ENCODE results near the gene SUPT20HL2. TPM values are rescaled to one million over a fixed set of nuclear protein-coding genes. Genes with fewer than 3 reads are reported as not detected.

The SUPT20HL2 gene
- total and polyA plus RNA-seq, 4 donors: not detected

- H3K9me3 ChIP-seq (ENCODE audit: control insufficient read depth in 4 of 4, low read length in 3 of 4): no peaks in the 10 kb centered on the region
- no peak overlapping the region for H3K4me3 ChIP-seq (ENCODE audit: low read depth in 1 of 3, low read length in 3 of 3)
- no peak overlapping the region for H3K27ac ChIP-seq (ENCODE audit: low read depth in 1 of 2, low read length in 2 of 2)
- H3K9ac ChIP-seq (ENCODE audit: low read depth in 1 of 2, low read length in 2 of 2): no peak overlapping the region
- WGBS: 92% methylated on average over 2 of the region's 2 CpGs
- no peaks in the 10 kb centered on the region for H3K4me1 ChIP-seq (ENCODE audit: control insufficient read depth in 4 of 4, insufficient read depth in 4 of 4, low read length in 3 of 4)
- H3K36me3 ChIP-seq (ENCODE audit: control insufficient read depth in 4 of 4, insufficient read depth in 3 of 4, low read depth in 1 of 4, low read length in 3 of 4): no peaks in the 10 kb centered on the region
- DNase-seq (ENCODE audit: low spot score): no peak
- H3K27me3 ChIP-seq (ENCODE audit: control insufficient read depth in 4 of 4, insufficient read depth in 4 of 4, low read length in 3 of 4): peaks cover 0 to 2% (median 0%) of the 10 kb centered on the region in 4 donors
- no peak for TF ChIP-seq ZBTB33 (IDR thresholded peaks at IDR 0.05)
- no peak for TF ChIP-seq SP1 (IDR thresholded peaks at IDR 0.05)
- no peak for TF ChIP-seq RAD21 (IDR thresholded peaks at IDR 0.05)
- no peak for TF ChIP-seq FOXA2 (IDR thresholded peaks at IDR 0.05)
- no peak for TF ChIP-seq HNF4G (IDR thresholded peaks at IDR 0.05)
- TF ChIP-seq HNF4A (conservative IDR thresholded peaks at IDR 0.05): no peak
Observed at GRCh38 chrX:24340501-24340900, 26.6 kb upstream of the SUPT20HL2 start.

GRCh38 chrX:24339911-24340310 is 26.0 kb upstream of the SUPT20HL2 start:
- TF ChIP-seq GABPA (IDR thresholded peaks at IDR 0.05 in 1 of 2, conservative IDR thresholded peaks at IDR 0.05 in 1 of 2) (no peak), HNF4G (IDR thresholded peaks at IDR 0.05) (no peak), ZBTB33 (IDR thresholded peaks at IDR 0.05) (no peak), MAX (IDR thresholded peaks at IDR 0.05) (no peak), RXRA (IDR thresholded peaks at IDR 0.05) (no peak), NR2F2 (IDR thresholded peaks at IDR 0.05) (no peak), RAD21 (IDR thresholded peaks at IDR 0.05) (no peak)

GRCh38 chrX:24335871-24336270 is 22.0 kb upstream of the SUPT20HL2 start:
- H3K27me3 ChIP-seq (ENCODE audit: control insufficient read depth in 4 of 4, insufficient read depth in 4 of 4, low read length in 3 of 4): no peaks in the 10 kb centered on the region
- H3K27ac ChIP-seq (ENCODE audit: low read depth in 1 of 2, low read length in 2 of 2): no peak overlapping the region
- TF ChIP-seq ATF3 (IDR thresholded peaks at IDR 0.05) (no peak), RXRA (IDR thresholded peaks at IDR 0.05) (no peak), RAD21 (IDR thresholded peaks at IDR 0.05) (no peak), MAX (IDR thresholded peaks at IDR 0.05) (no peak), SP1 (IDR thresholded peaks at IDR 0.05) (no peak), NR2F2 (IDR thresholded peaks at IDR 0.05) (no peak), ZBTB33 (IDR thresholded peaks at IDR 0.05) (no peak), FOXA2 (IDR thresholded peaks at IDR 0.05) (no peak), HNF4A (conservative IDR thresholded peaks at IDR 0.05) (no peak), GABPA (IDR thresholded peaks at IDR 0.05 in 1 of 2, conservative IDR thresholded peaks at IDR 0.05 in 1 of 2) (no peak), JUND (IDR thresholded peaks at IDR 0.05) (no peak), TAF1 (conservative IDR thresholded peaks at IDR 0.05) (no peak), FOXA1 (IDR thresholded peaks at IDR 0.05) (no peak), CTCF (IDR thresholded peaks at IDR 0.05; ENCODE audit: low read depth, low read length, missing input control) (no peak), YY1 (IDR thresholded peaks at IDR 0.05) (no peak), EGR1 (IDR thresholded peaks at IDR 0.05; ENCODE audit: low read depth in 2 of 2) (no peak), HNF4G (IDR thresholded peaks at IDR 0.05) (no peak)
- H3K4me3 ChIP-seq (ENCODE audit: low read depth in 1 of 3, low read length in 3 of 3): no peak overlapping the region
- no peak overlapping the region for H3K9ac ChIP-seq (ENCODE audit: low read depth in 1 of 2, low read length in 2 of 2)
- H3K9me3 ChIP-seq (ENCODE audit: control insufficient read depth in 4 of 4, low read length in 3 of 4): no peaks in the 10 kb centered on the region
- no peaks in the 10 kb centered on the region for H3K36me3 ChIP-seq (ENCODE audit: control insufficient read depth in 4 of 4, insufficient read depth in 3 of 4, low read depth in 1 of 4, low read length in 3 of 4)
- no peaks in the 10 kb centered on the region for H3K4me1 ChIP-seq (ENCODE audit: control insufficient read depth in 4 of 4, insufficient read depth in 4 of 4, low read length in 3 of 4)
- DNase-seq (ENCODE audit: low spot score): no peak
- WGBS: 85% methylated on average over 1 of the region's 1 CpG

More at GRCh38 chrX:24339911-24340310, 26.0 kb upstream of the SUPT20HL2 start:
- Histone ChIP-seq H3K27ac (ENCODE audit: low read depth in 1 of 2, low read length in 2 of 2) (no peak overlapping the region), H3K9me3 (ENCODE audit: control insufficient read depth in 4 of 4, low read length in 3 of 4) (no peaks in the 10 kb centered on the region), H3K4me3 (ENCODE audit: low read depth in 1 of 3, low read length in 3 of 3) (no peak overlapping the region), H3K4me1 (ENCODE audit: control insufficient read depth in 4 of 4, insufficient read depth in 4 of 4, low read length in 3 of 4) (no peaks in the 10 kb centered on the region), H3K27me3 (ENCODE audit: control insufficient read depth in 4 of 4, insufficient read depth in 4 of 4, low read length in 3 of 4) (peaks cover 0 to 2% (median 0%) of the 10 kb centered on the region in 4 donors), H3K36me3 (ENCODE audit: control insufficient read depth in 4 of 4, insufficient read depth in 3 of 4, low read depth in 1 of 4, low read length in 3 of 4) (no peaks in the 10 kb centered on the region), H3K9ac (ENCODE audit: low read depth in 1 of 2, low read length in 2 of 2) (no peak overlapping the region)
- no peak for DNase-seq (ENCODE audit: low spot score)

Data from liver (tissue), 9 donors.